Stomach smooth muscle (tissue), 2 donors: ENCODE measurements around the gene FAF1.

ENCODE experiments used
- H3K27ac ChIP-seq: one replicate; pipeline ENCODE4 v1.7.0; 2013; ENCODE audit warnings: mild to moderate bottlenecking, low read length, inconsistent platforms
- H3K27me3 ChIP-seq, 2 donors: one replicate each; pipeline ENCODE4 v1.7.0; 2013; ENCODE audit warnings: low read length in 2 of 2; ENCODE audit not compliant: insufficient read depth in 2 of 2, control insufficient read depth in 1 of 2
- H3K36me3 ChIP-seq, 2 donors: one replicate each; pipeline ENCODE4 v1.7.0; 2013; ENCODE audit warnings: low read length in 2 of 2; ENCODE audit not compliant: control insufficient read depth in 2 of 2, insufficient read depth in 2 of 2
- H3K4me1 ChIP-seq: one replicate; pipeline ENCODE4 v1.7.0; 2013; ENCODE audit warnings: low read length; ENCODE audit not compliant: control insufficient read depth, insufficient read depth
- H3K4me3 ChIP-seq, 2 donors: one replicate each; pipeline ENCODE4 v1.7.0; 2013; ENCODE audit warnings: low read length in 2 of 2
- H3K9ac ChIP-seq, 2 donors: one replicate each; pipeline ENCODE4 v1.7.0; 2013; ENCODE audit warnings: low read length in 2 of 2, mild to moderate bottlenecking in 1 of 2
- H3K9me3 ChIP-seq, 2 donors: one replicate each; pipeline ENCODE4 v1.7.0; 2013; ENCODE audit warnings: low read length in 2 of 2; ENCODE audit not compliant: control insufficient read depth in 2 of 2
- donor health status: healthy.
- donor health status: Pancreatic carcinoma.

FAF1 gene

DNA sequence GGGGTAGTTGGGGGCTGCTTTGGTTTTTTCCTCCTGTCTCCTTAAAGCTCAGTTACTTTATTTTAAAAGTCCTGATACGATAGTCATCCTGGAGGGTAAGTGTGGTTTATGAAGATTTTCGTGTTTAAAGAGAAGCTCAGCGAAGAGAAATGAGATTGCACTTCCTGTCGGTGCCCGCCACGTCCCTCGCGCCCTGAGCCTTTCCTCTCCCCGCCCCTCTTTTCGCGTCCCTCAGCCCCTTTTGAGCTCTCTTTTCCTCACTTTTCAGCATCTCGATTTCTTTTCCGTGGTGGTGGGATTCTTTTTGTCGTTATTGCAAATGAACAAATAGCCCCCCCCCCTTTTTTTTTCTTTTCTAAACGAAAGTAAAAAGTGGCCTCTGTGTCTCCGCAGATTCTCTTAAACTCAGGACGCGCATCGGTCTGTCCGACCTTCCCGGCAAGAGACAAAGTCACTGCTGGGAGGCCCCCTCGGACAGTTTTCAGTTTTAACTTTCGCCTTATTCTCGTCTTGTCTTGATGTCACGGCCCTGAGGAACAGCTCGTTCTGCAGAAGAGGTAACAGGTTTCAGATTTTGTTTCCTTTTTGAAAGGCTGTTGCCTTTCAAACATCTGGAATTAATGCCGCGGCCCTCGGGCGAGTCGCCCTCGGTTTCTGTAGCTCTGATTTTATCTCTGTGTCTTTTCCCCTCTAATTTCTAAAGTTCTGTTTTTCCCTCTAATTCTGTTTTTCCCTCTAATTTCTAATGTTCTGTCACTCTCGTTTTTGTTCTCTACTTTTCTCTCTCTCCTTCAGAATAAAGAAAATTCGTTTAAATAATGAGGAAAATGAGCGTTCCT is 535.8 kb downstream of the FAF1 start:
- H3K4me1 ChIP-seq, result peaks cover 45% of the 10 kb centered on the region
- H3K36me3 ChIP-seq, result no peaks in the 10 kb centered on the region
- H3K27me3 ChIP-seq, result peaks cover 81 to 100% of the 10 kb centered on the region in 2 donors
- no peak overlapping the region for H3K9ac ChIP-seq
- peak overlapping the region; percentile 21 to 67 for H3K4me3 ChIP-seq
- H3K27ac ChIP-seq, result no peak overlapping the region
- H3K9me3 ChIP-seq, result peaks cover 3% of the 10 kb centered on the region in 2 donors

DNA sequence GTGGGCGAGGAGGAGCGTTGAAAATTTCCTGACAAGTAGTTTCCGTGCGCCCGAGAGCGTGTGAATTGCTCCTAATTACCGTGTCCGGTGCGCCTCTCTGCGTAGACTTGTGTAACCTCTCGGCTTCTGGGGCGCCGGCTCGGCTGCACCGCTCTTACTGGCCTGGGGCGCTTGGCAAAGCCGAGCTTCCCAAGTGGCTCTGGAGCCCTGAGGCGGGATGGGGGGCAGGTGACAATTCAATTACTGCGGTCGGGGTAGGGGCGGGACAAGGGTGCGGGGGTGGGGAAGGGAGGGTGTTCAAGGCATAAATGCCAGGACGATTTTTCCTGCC is 536.4 kb downstream of the FAF1 start:
- Histone ChIP-seq H3K36me3 (no peaks in the 10 kb centered on the region), H3K27me3 (peaks cover 78 to 98% of the 10 kb centered on the region in 2 donors), H3K9ac (no peak overlapping the region), H3K4me1 (peaks cover 50% of the 10 kb centered on the region), H3K4me3 (peak overlapping the region; percentile 13 to 67), H3K9me3 (peaks cover 3% of the 10 kb centered on the region in 2 donors), H3K27ac (no peak overlapping the region)

DNA sequence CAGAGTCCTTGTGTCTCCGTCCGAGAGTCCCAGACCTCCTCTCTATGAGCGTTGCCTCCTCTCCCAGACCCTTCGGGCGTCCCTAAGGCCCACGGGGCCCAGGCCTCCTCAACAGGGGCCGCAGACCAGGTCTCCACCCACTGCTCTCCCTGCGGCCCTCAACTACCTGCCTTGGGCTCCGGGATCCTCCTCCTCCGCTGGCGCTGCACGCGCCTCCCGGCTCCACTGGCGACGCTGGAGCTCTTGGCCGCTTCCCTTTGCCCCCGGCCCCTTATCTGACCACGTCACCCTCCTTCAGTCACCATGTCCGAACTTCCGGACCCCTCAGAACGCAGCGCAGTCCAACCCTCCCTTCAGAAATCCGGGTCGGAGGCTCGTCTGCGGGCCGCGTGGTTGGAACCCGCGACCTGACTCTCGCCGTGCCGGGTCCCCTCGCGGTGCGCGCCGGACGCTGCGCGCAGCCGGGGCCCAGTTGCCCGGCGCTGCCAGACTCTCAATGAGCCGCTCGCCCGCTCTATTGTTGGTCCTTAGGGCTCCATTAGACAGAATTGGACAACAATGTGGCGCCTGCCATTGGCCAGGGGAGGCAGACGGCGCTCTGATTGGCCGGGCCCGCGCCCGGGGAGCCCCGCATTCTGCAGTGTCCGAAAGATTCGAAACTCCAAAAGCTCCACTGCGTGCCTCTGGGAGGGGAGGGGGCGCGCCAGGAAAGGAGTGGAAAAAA is 537.0 kb downstream of the FAF1 start, which contains the start of gene DMRTA2:
Gene DMRTA2 (minus strand): TSS at position 498 of the 724 bp plus-strand sequence. CDS start 1,907 bp downstream, outside the sequence.
- Histone ChIP-seq H3K9ac (no peak within 1 kb of the TSS), H3K27ac (no peak within 1 kb of the TSS), H3K36me3 (no peaks in the 10 kb centered on the region), H3K4me1 (peaks cover 55% of the 10 kb centered on the region), H3K9me3 (peaks cover 0 to 3% of the 10 kb centered on the region in 2 donors), H3K27me3 (peaks cover 78 to 98% of the 10 kb centered on the region in 2 donors), H3K4me3 (peak within 1 kb of the TSS; percentile 21 to 67)

DNA sequence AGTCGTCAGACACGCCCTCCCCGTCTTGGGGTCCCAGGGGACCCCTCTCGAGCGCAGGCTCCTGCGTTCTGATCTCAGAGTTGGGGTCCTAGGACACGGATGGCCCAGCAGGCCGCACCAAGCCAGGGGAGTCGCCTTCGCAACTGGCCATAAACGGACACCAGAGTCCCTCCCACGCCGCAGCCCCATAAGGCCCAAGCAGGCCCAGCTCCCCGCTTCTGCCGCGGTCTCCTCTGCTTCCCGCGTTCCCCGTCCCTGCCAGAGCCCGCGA is 537.5 kb downstream of the FAF1 start:
- Histone ChIP-seq H3K4me3 (peak overlapping the region in 1 of 2 donors; percentile 61), H3K9ac (no peak overlapping the region), H3K9me3 (peaks cover 0 to 3% of the 10 kb centered on the region in 2 donors), H3K27me3 (peaks cover 77 to 98% of the 10 kb centered on the region in 2 donors), H3K36me3 (no peaks in the 10 kb centered on the region), H3K4me1 (peaks cover 51% of the 10 kb centered on the region), H3K27ac (no peak overlapping the region)

DNA sequence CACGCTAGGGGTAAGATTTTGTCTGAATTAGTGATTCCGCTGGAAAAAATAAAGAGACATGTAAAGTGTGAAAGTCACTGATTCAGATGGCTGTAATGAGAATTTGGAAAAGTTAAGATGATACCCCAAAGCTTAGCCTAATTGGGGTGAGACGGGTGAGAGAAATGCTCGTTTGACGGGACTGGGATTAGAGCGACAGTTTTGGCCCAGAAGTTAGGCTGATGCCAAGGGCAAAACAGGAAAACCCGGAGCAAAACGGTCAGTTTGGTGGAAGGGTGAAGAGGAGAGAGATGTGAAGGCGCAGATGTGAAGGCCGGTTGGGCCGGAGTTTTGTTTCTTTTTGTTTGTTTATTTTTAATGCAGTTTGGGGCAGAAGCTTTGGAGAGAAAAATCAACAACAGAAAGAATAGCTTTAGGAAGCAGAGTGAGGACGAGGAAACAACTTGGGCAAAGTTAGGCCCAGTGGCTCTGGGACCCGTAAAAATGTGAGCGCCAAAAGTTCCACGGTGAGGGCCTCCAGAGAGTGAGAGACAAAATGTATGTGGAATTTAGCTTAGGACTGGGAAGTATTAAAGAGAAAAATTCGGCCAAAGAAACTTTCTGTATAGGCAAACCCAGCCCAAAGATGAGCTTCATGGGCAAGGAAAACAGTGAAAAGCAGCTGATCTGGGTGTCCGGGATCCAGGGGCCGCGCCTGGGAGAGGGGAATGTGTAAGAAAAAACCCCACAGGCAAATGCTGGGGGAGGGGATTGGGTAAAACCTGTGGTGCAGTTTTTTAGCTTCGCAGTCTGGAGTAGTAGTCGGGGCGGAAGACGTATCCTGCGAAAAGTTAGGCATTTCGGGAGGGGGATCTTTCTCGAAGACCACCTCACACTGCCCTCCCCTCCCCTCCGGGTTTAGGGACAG is 538.0 kb downstream of the FAF1 start:
- H3K9me3 ChIP-seq, result peaks cover 0 to 3% of the 10 kb centered on the region in 2 donors
- H3K27ac ChIP-seq, result no peak overlapping the region
- peaks cover 50% of the 10 kb centered on the region for H3K4me1 ChIP-seq
- no peak overlapping the region for H3K4me3 ChIP-seq
- H3K27me3 ChIP-seq, result peaks cover 76 to 98% of the 10 kb centered on the region in 2 donors
- H3K36me3 ChIP-seq, result no peaks in the 10 kb centered on the region
- no peak overlapping the region for H3K9ac ChIP-seq

DNA sequence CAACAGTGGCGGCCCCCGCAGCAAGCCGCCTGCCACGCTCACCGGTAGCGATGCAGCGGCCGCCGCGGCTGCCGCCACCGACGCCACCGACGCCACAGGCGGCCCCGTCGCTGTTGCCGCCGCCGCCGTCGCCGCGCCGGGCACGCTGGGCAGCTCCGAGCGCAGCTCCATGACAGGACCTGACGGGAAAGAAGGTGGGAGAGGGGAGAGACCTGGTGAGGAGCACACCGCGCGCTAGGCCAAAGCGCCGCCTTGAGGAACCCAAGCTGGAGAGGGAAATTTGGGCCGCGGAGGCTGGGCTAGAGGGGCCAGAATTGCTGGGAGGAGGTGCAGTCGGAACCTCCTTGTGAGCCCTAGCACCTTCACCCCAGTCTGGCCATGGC is 538.7 kb downstream of the FAF1 start:
- H3K27ac ChIP-seq, result no peak overlapping the region
- H3K27me3 ChIP-seq, result peaks cover 81 to 98% of the 10 kb centered on the region in 2 donors
- peaks cover 54% of the 10 kb centered on the region for H3K4me1 ChIP-seq
- no peak overlapping the region for H3K9ac ChIP-seq
- H3K9me3 ChIP-seq, result peaks cover 0 to 3% of the 10 kb centered on the region in 2 donors
- no peaks in the 10 kb centered on the region for H3K36me3 ChIP-seq
- H3K4me3 ChIP-seq, result peak overlapping the region in 1 of 2 donors; percentile 29

DNA sequence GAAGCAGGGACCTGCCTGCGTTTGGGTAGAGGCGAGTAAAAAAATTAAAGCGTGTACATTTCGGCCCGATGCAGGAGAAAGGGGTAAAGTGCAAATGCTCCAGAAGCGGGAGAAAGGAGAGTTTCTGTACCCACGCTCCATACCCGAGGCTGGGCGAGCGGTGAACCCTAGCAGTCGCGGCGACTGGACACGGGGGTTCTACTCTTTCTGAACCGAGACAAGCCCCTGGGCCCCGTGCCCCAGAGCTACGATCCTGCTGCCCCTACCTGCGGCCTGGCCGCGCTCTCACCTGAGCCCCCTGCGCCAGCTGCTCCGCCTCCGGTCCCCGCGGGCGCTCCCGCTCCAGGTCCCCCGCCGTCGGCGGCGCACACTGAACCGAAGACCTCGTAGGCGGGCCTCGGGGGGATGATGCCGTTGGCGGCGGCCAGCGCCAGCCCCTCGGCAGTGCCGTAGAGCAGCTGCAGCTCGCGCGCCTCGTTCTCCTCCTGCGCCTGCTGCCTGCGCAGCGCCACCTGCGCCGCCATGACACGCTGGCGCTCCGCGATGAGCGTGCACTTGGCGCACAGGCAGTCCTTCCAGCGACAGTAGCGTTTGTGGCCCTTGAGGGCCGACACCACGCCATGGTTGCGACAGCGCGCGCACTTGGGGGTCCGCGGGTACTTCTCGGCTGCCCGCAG is 539.2 kb downstream of the FAF1 start:
- Histone ChIP-seq H3K27ac (no peak overlapping the region), H3K4me3 (peak overlapping the region in 1 of 2 donors; percentile 29), H3K36me3 (no peaks in the 10 kb centered on the region), H3K9me3 (peaks cover 0 to under 1% of the 10 kb centered on the region in 2 donors), H3K4me1 (peaks cover 54% of the 10 kb centered on the region), H3K27me3 (peaks cover 80 to 98% of the 10 kb centered on the region in 2 donors), H3K9ac (no peak overlapping the region)

DNA sequence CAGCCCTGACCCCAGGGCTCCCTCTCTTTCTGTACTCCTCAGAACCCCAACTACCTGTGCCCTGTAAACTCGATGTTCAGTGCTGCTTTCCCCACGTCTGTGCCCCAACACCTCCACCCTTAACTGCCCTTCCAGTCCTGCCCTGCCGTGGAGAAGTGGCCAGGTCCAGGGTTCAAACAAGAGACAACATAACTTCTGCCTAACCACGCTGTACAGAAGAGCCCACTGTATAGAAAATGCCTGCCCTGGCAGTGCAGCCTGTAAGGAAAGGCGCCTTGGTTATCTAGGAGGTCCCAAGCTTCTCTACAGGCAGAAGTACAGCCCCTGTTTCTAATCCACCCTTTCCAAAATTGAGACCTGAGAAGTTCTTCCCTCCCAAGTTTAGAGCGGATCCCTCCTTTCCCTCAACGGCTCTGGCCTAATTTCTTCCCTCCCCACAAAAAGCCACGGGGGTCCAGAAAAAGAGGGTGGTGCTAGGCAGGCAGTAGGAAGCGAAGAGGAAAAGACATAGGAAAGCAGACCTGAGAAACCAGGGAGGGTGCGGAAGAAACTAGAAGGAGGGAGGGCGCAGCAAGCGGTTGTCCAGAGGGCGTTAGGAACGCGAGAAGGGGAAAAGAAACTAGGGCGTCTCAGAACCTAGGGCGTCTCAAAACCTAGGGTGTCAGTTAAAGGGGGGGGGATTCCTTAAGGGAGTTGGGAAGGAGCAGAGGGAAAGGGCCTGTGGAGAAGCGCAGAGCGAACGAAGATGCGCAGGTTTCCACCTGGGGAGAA is 540.0 kb downstream of the FAF1 start:
- no peaks in the 10 kb centered on the region for H3K9me3 ChIP-seq
- no peak overlapping the region for H3K27ac ChIP-seq
- H3K36me3 ChIP-seq, result no peaks in the 10 kb centered on the region
- no peak overlapping the region for H3K4me3 ChIP-seq
- H3K27me3 ChIP-seq, result peaks cover 79 to 98% of the 10 kb centered on the region in 2 donors
- H3K9ac ChIP-seq, result no peak overlapping the region
- H3K4me1 ChIP-seq, result peaks cover 51% of the 10 kb centered on the region

DNA sequence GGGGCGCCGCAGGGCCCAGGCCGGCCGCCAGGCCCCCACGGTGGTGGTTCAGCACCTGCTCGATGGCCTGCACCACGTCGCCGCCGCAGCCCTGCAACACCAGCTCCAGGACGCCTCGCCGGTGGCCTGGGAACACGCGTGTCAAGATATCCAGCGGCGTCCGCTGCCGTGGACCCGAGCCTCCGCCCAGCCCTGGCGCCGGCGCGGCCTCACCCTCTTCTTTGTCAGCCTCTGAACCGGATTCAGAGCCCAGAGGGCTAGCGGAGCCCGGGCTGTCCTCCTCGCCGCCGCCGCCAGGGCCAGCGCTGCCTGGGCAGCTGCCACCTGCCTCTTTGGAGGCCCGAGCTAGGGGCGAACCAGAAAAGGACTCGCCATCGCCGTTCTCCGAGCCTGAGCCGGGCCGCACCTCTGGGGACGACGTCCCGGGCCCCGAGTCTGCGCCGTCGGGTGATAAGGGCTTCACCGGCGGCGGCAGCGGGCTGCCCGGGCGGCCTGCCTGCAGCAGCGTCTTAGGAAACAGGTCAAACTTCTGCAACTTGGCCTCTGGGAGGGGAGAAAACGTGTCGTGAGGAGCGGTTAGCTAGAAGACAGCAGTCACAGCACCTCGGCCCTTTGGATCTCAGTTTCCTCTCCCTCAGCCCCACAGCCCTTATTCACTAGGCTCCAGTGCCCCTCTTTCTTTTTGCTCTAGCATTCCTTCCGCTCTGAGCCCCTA is 540.7 kb downstream of the FAF1 start:
- H3K27me3 ChIP-seq, result peaks cover 79 to 94% of the 10 kb centered on the region in 2 donors
- no peaks in the 10 kb centered on the region for H3K9me3 ChIP-seq
- no peaks in the 10 kb centered on the region for H3K36me3 ChIP-seq
- H3K4me1 ChIP-seq, result peaks cover 45% of the 10 kb centered on the region
- peak overlapping the region in 1 of 2 donors; percentile 29 for H3K4me3 ChIP-seq
- H3K27ac ChIP-seq, result no peak overlapping the region
- H3K9ac ChIP-seq, result no peak overlapping the region
